Mucosa of descending colon (tissue), 3 donors: Measurements from ENCODE around the gene LCT. TPM values are rescaled to one million over a fixed set of nuclear protein-coding genes. Genes with fewer than 3 reads are reported as not detected.

Source experiments
- ATAC-seq: fragments of 200-7000 bp; cut with Tn5 transposase; one replicate; pipeline ENCODE4 v1.9.1; 2020; ENCODE audit warnings: mild to moderate bottlenecking, moderate library complexity
- DNase-seq, 3 donors: peaks; one replicate each; pipeline ENCODE4 v3.0.0-alpha.2; 2020
- H3K36me3 ChIP-seq: fragments of 200-600 bp; one replicate; pipeline ENCODE4 v1.8.0; 2021; ENCODE audit warnings: low read depth, mild to moderate bottlenecking
- H3K4me1 ChIP-seq: fragments of 200-600 bp; one replicate; pipeline ENCODE4 v1.8.0; 2021; ENCODE audit warnings: low read depth, mild to moderate bottlenecking
- H3K4me3 ChIP-seq: fragments of 200-600 bp; one replicate; pipeline ENCODE4 v1.8.0; 2021; ENCODE audit warnings: mild to moderate bottlenecking
- H3K9me3 ChIP-seq: fragments of 200-600 bp; one replicate; pipeline ENCODE4 v1.8.0; 2021; ENCODE audit warnings: mild to moderate bottlenecking
- intact Hi-C, 2 donors: fragments of 100-400 bp; cut with DNase I in 1 of 2; cut with micrococcal nuclease in 1 of 2; formaldehyde crosslinking; loops; one replicate each; pipeline versions ENCODE4 v1.11.0 to v1.11.1; 2022; cut with DNase I, micrococcal nuclease
- total RNA-seq, 3 donors: library from RNA; stranded (reverse); fragmentation: NEBNext Ultra II Directional in 2 of 3; extraction: Animal tissue kit (Norgen Biotek cat#: 25700) in 2 of 3; gene quantifications; one replicate each; pipeline versions ENCODE4 v1.2.1 to v1.2.4, GENCODE V29; 2021 to 2023
- TF ChIP-seq, protein P1 (sequence below): fragments of 200-600 bp; IDR thresholded peaks from one replicate; pipeline ENCODE4 v1.8.0; 2022; ENCODE audit warnings: antibody characterized with exemption, mild to moderate bottlenecking
- donor health status: DM: no; HTN: no; CAD: no; lungs with moderate emphysema.
- donor health status: DM: no; HTN: no; CAD: no.
- donor health status: DM: no; HTN: yes; CAD: no.

The LCT gene
- total RNA-seq, 3 donors from 2014 or later, result 0.09 to 0.19 (median 0.09) TPM

DNA sequence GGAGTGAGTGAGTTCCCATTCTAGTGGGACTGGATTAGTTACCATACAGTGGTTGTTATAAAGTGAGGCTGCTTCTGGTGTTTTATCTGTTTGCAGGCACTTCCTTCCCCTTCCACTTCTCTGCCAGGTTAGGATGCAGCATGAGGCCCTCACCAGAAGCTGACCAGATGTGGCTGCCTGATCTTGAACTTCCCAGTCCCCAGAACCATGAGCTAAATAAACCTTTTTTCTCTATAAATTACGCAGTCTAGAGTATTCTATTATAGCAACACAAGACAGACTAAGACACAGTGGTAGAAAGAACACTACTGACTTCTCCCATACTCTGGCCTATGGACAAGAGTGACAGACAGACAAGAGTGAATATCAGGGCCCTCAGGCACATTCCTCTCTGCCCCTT is 14.1 kb downstream of the LCT start:
- Histone ChIP-seq H3K36me3 (no peaks in the 10 kb centered on the region), H3K9me3 (peaks cover 7% of the 10 kb centered on the region), H3K4me1 (no peaks in the 10 kb centered on the region), H3K4me3 (no peak overlapping the region)
- no peak for DNase-seq
- intact Hi-C loops, result no loop called here
- ATAC-seq, result no peak
- TF ChIP-seq, protein P1, sequence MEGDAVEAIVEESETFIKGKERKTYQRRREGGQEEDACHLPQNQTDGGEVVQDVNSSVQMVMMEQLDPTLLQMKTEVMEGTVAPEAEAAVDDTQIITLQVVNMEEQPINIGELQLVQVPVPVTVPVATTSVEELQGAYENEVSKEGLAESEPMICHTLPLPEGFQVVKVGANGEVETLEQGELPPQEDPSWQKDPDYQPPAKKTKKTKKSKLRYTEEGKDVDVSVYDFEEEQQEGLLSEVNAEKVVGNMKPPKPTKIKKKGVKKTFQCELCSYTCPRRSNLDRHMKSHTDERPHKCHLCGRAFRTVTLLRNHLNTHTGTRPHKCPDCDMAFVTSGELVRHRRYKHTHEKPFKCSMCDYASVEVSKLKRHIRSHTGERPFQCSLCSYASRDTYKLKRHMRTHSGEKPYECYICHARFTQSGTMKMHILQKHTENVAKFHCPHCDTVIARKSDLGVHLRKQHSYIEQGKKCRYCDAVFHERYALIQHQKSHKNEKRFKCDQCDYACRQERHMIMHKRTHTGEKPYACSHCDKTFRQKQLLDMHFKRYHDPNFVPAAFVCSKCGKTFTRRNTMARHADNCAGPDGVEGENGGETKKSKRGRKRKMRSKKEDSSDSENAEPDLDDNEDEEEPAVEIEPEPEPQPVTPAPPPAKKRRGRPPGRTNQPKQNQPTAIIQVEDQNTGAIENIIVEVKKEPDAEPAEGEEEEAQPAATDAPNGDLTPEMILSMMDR, result no peak

DNA sequence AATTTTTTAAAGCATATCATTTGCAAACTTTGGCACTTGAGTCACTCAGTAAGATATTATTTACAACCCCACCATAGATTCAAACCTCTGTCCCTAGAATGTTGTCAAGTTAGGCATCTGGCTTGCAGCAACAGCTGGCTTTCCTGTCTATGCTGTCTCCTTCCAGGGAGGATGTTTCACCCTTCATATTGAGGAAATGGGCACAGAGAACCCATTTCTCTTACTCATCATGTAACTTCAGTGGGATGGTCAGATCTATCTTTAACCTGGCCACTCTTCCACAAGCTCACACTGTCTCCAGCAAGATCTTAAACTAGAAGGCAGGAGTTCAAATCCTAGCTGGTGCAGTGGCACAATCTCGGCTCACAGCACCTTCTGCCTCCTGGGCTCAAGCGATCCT is 15.8 kb downstream of the LCT start:
- intact Hi-C loops, result no loop called here
- H3K9me3 ChIP-seq, result peaks cover 7% of the 10 kb centered on the region
- no peaks in the 10 kb centered on the region for H3K4me1 ChIP-seq
- no peak for ATAC-seq
- H3K4me3 ChIP-seq, result no peak overlapping the region
- TF ChIP-seq, protein P1, result no peak
- no peak for DNase-seq
- H3K36me3 ChIP-seq, result no peaks in the 10 kb centered on the region

DNA sequence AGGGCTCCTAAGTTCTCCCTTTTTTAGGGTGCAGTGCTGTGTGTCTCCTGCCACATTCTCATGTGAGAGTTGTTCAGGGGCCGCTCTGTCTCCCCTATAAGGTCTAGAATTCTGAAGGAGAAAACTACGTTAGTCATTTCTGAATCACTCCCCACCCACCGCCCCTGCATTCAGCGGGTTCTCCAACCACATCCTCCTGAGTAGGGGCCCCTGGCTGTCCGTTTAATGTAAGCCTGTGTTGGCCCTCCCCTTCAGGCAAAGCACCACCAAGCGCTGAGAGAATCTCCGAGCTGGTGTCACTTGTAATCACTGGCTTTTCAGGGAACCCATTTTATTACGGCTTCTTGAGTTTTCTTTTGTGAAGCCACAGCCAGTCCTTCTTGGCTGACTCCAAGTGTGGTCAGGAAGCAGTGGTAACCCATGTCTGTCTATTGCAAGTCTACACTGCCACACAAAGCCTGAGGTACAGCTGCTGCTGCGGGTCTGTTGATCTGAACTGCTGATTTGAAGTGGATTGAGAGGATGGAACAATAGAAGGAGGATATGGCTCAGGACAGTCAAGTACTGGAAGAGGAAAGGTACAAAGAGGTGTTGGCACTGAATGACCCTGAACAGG is 16.9 kb downstream of the LCT start:
- intact Hi-C loops, result no loop called here
- TF ChIP-seq, protein P1, result no peak
- peak; percentile 55 for ATAC-seq

DNA sequence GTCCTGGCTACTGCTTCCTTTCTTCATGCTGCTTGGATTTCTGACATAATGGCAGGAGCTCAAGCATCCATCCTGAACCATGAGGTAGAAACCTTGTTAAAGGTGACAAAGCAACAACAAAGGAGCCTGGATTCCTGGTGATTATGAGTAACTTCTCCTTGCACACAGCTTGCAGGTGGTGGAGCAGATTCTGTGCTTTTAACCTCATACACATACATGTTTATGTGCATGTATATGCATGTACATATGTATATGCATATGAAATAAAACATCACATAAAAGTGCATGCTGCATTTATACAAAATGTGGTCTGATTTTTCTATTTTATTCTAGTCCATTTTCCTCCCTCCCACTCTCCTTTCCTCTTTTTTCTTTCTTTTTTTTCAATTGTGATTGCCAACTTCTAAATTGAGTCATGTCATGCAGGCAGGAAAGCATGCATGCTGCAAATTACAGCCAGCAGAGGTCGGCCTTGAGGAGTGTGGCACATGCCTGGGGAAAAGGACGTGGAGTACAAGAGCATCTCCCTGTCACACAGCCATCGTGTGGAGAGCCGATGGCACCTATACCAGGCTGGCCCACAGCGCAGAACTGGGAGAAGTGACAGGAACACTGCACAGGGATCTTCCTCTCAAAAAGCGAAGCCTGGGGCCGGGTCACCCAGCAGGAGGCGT is 17.9 kb downstream of the LCT start:
- intact Hi-C loops, result no loop called here
- Histone ChIP-seq H3K4me3 (no peak overlapping the region), H3K9me3 (peaks cover 7% of the 10 kb centered on the region), H3K36me3 (no peaks in the 10 kb centered on the region), H3K4me1 (no peaks in the 10 kb centered on the region)
- ATAC-seq (peak; percentile 57), DNase-seq (peak in 2 of 3 donors; percentile 27 to 41)
- TF ChIP-seq, protein P1, result no peak

More for the DNA sequence above, 16.9 kb downstream of the LCT start:
- H3K9me3 ChIP-seq, result peaks cover 7% of the 10 kb centered on the region
- no peaks in the 10 kb centered on the region for H3K36me3 ChIP-seq
- no peaks in the 10 kb centered on the region for H3K4me1 ChIP-seq
- no peak for DNase-seq
- no peak overlapping the region for H3K4me3 ChIP-seq

DNA sequence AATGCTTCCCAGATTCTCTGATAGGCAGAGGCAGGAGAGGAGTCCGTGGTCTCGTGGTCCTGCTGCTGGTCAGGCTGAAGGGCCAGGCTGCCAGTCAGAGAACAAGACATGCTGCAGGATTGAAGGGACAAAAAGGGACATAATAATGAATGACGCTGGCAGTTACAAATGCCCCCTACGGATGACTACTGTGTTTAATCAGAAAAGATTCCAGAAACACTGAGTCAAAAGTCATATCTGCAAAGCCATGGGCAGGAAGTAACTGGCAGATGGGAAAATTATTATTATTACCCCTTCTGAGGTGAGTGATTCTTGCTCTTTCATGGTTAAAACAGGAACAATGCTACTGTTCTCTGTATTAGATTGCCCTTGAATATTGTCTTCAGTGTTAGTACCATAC is 19.0 kb downstream of the LCT start:
- H3K4me1 ChIP-seq, result no peaks in the 10 kb centered on the region
- no peak overlapping the region for H3K4me3 ChIP-seq
- DNase-seq (no peak), ATAC-seq (no peak)
- no peaks in the 10 kb centered on the region for H3K36me3 ChIP-seq
- TF ChIP-seq, protein P1, result no peak
- intact Hi-C loops, result no loop called here
- peaks cover 6% of the 10 kb centered on the region for H3K9me3 ChIP-seq
